NCI-H1092 (cell line): ENCODE results near the gene EDARADD.
A peak's percentile ranks its signal among the peaks of the same experiment; 100 is the strongest.

ENCODE experiments used
- DNase-seq: peaks from one replicate; lab custom pipeline; 2025; lab: John Stamatoyannopoulos, UW

The EDARADD gene

GRCh38 chr1:236394879-236395229 is 768 bp downstream of the EDARADD start:
- DNase-seq: no peak

- no peak for DNase-seq
Measured at GRCh38 chr1:236395230-236395946, 1.3 kb downstream of the EDARADD start.

GRCh38 chr1:236395947-236396664 is 2.0 kb downstream of the EDARADD start:
- DNase-seq: no peak

GRCh38 chr1:236396665-236397043 is 2.6 kb downstream of the EDARADD start:
- DNase-seq: no peak

GRCh38 chr1:236397173-236397759 is 3.2 kb downstream of the EDARADD start:
- no peak for DNase-seq

- DNase-seq: no peak
Measured at GRCh38 chr1:236398538-236398937, 4.5 kb downstream of the EDARADD start.

- DNase-seq: no peak
Measured at GRCh38 chr1:236400061-236400603, 6.0 kb downstream of the EDARADD start.

GRCh38 chr1:236401698-236402097 is 7.6 kb downstream of the EDARADD start:
- no peak for DNase-seq

- DNase-seq: no peak
Measured at GRCh38 chr1:236403905-236404696, 10.0 kb downstream of the EDARADD start.

- DNase-seq: no peak
Measured at GRCh38 chr1:236407059-236407458, 13.0 kb downstream of the EDARADD start.

- no peak for DNase-seq
Measured at GRCh38 chr1:236413688-236414087, 19.6 kb downstream of the EDARADD start.

GRCh38 chr1:236416165-236416564 is 22.1 kb downstream of the EDARADD start:
- no peak for DNase-seq

- DNase-seq: no peak
Measured at GRCh38 chr1:236417336-236417735, 23.2 kb downstream of the EDARADD start.

- DNase-seq: no peak
Measured at GRCh38 chr1:236419502-236419901, 25.4 kb downstream of the EDARADD start.

- no peak for DNase-seq
Measured at GRCh38 chr1:236421022-236421421, 26.9 kb downstream of the EDARADD start.

- no peak for DNase-seq
Measured at GRCh38 chr1:236421850-236422516, 27.9 kb downstream of the EDARADD start.

GRCh38 chr1:236422517-236422876 is 28.4 kb downstream of the EDARADD start:
- DNase-seq: no peak

- DNase-seq: peak; percentile 6
Measured at GRCh38 chr1:236425031-236425663, 31.1 kb downstream of the EDARADD start.

- DNase-seq: no peak
Measured at GRCh38 chr1:236426215-236426614, 32.1 kb downstream of the EDARADD start.

- DNase-seq: no peak
Measured at GRCh38 chr1:236429715-236430274, 35.7 kb downstream of the EDARADD start.

- no peak for DNase-seq
Measured at GRCh38 chr1:236433819-236434315, 39.8 kb downstream of the EDARADD start.
